NCI-H1694 treated with DMSO at 0.1 percent for 48 hours (cell line): ENCODE measurements around the gene P2RY4.
"Not testable (repeated sequence)": the region's sequence is repeated elsewhere in the genome, so short reads cannot be mapped to it uniquely, and the experiment has no call there.

Experiments
- DNase-seq: peaks from one replicate; lab custom pipeline; 2025; lab: John Stamatoyannopoulos, UW

P2RY4 gene

DNA sequence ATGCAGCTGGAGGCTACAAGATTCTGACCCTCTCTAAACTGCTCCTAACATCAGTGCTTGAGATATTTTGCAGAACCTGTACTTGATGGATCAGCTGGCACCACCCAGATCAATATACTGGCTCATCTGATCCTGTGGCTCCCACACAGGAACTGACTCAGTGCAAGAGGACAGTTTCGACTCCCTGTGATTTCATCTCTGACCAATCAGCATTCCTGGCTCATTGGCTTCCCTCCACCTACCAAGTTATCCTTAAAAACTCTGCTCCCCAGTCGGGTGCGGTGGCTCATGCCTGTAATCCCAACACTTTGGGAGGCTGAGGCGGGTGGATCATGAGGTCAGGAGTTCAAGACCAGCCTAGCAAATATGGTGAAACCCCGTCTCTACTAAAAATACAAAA lies 16.4 kb downstream of the P2RY4 start:
- not testable (repeated sequence) for DNase-seq

DNA sequence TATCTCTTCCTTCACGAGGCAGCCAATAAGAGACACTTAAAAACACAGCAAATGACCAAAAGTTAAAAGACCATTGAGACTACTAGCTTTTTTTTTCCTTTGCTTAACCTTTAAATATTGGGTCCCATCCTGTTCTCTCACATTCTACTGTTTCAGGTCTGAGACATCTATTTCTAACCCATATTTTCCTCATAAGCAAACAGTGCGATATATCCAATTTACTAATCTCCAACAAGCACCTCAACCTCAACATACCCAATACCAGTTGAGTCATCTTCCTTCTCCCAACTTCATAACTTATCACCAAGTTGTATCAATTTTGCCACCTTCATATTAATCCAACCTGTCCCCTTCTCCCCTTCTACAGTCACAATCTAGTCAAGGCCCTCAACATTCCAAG lies 18.5 kb downstream of the P2RY4 start:
- DNase-seq: no peak

DNA sequence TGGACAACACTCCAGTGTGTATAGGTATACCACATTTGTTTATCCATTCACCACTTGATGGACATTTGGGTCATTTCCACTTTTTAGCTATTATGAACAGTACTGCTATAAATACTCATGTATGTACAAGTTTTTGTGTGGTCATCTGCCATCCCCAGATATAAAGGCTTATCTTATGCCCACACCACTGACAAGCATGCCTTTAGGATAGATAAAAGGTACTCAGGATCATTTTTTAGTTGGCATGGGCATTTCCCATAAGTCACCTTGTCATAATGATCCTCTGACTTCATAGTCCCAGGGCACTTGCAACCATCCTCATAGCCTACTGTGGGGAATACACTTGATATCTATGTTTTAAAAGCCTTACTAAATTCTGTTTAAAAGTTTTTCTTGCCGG lies 19.3 kb downstream of the P2RY4 start:
- no peak for DNase-seq

DNA sequence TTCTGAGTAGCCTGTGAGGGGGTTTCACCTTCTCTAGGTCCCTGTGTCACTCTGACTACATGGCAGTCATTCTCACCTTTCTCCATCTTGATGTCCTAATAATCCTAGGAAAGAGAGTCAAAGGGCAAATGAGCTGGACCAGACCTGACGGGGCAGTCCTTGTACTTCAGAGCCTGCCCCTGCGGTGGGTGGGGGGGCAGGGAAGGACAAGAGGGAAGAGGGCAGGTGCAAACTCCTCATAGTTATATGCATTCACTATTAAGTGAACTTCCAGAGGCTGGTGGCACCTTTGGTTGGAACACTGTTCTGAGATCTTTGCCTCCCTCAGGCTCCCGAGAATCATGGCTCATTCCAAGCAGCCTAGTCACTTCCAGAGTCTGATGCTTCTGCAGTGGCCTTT lies 25.6 kb downstream of the P2RY4 start, which contains the start of gene AWAT1:
TSS of gene AWAT1 (plus strand) at position 301 of the 400 bp plus-strand sequence. CDS start at position 342, 41 bp downstream.
- DNase-seq: no peak

DNA sequence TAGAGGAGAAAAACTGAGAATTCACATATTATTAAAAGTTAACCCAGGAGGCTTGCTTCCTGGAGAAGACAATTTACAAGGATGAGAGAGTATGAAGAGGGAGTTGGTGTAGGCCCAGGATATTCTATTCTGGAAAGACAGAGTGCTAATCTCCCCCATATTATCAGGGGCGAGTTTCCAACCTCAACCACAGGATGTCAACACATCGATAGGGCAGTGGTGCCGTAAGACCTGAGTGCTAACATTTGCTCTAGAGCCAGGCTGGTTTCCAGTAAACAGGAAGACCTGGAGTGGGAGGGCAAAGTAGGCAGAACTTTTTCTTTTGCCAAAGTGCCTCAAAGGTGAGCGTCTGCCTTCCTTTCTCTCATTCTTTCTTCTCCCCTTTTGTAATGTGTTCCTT lies 28.3 kb downstream of the P2RY4 start:
- DNase-seq: no peak

DNA sequence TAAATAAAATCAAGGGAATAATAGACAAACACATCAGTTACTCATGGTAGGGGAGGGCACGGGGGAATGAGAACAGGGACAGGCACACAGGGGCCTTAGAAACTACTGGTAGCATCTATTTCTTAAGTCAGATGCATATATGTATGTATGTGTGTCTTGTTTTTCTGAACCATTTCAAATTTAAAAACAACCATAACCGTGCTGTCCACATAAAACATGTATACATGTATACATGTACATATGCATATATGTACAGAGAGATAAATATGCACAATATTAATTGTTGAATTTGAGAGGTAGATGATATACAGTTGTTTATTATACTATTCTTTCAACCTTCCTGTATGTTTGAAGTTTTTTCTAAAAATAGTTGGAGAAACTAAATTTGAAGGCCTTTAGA lies 33.3 kb downstream of the P2RY4 start:
- DNase-seq: no peak

DNA sequence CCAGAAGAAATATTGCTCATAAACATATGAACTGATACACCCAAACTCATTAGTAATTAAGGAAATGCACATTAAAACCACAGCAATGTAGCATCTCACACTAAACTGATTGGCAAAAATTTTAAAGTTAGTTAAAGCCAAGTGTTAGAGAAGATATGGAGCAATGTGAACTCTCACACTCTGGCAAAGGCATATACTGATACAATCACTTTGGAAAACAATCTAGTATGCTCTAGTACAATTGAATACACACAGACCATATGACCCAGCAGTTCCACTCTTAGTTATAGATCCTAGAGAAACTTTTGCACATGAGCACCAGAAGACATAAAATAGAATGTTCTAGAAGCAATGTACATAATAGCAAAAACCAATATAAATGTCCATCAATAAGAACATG lies 34.0 kb downstream of the P2RY4 start:
- DNase-seq: no peak

DNA sequence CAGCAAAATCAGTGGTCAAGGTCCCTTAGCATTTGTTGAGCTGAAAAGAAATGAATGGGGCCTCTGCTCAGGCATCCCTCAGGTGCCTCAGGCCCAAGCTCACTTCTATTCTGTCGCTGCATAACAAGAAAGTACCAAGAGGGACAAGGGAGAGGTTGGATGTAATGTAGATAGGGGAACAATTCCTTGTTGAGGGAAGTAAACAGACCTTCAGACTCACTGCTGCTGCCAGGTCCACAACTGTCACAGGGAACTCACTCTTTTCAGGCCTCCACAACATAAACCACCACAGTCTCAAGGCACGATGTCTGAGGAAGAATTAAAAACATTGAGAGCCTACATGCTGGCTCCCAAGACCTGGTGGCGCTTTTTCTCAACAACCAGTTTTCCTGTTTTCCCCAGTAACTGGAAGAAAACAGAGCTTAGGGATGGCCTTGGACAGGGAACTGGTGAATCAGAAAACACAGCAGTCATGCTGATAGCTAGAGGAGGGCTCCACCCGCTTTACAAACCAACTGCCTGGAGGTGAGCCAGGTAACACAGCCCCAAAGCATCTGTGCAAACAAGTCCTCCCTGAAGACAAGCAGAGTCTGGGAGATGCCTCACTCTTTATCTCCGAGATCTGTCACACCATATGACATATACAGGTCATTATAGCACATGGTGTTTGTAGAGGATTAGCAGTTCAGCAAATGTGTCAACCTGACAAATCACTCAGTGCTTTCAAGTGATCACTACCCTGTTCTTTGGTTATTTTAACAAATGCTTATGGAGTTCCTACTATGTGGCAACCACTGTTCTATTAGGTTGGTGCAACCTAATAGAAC lies 39.9 kb downstream of the P2RY4 start:
- peak; percentile 34 for DNase-seq

DNA sequence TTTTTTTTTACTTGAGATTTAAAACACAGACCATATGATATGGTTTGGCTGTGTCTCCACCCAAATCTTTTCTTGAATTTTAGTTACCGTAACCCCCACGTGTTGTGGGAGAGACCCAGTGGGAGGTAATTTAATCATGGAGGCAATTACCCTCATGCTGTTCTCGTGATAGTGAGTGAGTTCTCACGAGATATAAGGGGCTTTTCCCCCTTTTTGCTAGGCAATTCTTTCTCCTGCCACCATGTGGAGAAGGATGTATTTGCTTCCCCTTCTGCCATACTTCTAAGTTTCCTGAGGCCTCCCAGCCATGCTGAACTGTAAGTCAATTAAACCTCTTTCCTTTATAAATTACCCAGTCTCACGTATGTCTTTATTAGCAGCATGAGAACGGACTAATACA lies 50.4 kb downstream of the P2RY4 start:
- DNase-seq: not testable (repeated sequence)

DNA sequence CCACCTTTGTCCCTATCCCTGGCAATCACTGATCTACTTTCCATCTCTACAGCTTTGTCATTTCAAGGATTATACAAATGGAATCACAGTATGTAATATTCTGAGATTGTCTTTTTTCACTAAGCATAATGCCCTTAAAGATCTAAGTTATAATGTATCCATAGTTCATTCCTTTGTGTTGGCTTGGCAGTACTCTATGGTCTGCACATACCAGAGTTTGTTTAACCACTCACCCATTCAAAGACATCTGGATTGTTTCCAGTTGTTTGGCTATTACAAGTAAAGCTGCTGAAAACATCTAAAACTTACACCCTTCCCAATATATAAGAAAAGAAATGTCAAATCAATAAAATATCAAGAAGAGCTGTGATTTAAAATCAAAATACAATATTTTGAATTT lies 51.5 kb downstream of the P2RY4 start:
- no peak for DNase-seq
